OCI-LY1 (cell line): Measurements from ENCODE around the gene SLC2A1.

Source experiments
- CTCF ChIP-seq: fragments of 200-600 bp; sonication (generic), shearing (Covaris generic); IDR thresholded peaks from 2 replicates; pipeline ENCODE4 v1.5.1; 2017; ENCODE audit warnings: mild to moderate bottlenecking, antibody characterized with exemption, low read length, moderate library complexity, mixed read lengths
- EZH2 ChIP-seq: fragments of 200-600 bp; sonication (generic), shearing (Covaris generic); IDR thresholded peaks from 2 replicates; pipeline ENCODE4 v1.8.0; 2017; ENCODE audit warnings: borderline replicate concordance, mixed run types, mild to moderate bottlenecking, antibody characterized with exemption, low read length, moderate library complexity, mixed read lengths

DNA sequence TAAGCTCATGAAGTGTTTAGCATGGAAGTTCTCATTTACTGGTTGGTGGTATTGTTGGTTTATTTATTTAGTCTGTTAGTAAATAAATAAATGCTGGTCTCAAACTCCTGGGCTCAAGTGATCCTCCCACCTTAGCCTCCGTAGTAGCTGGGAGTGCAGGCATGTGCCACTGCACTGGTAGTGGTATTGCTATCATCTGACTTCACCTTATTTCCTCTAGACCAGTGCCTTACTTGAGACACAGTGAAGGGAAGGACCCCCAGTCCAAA lies 1.4 kb upstream of the SLC2A1 start:
- TF ChIP-seq CTCF: no peak
- no peak for TF ChIP-seq EZH2
